Stimulated activated CD4-positive, alpha-beta T cell treated with anti-CD3 and anti-CD28 coated beads, Interleukin-1b, Interleukin-23, amount 100 ng/mL, for 24 hours (primary cell): ENCODE data around the gene NPAS3.

Experiments used
- DNase-seq, 4 experiments: peaks; one replicate each; pipeline ENCODE4 v3.0.0-alpha.2; 2020; ENCODE audit warnings: low read depth in 4 of 4, low spot score in 1 of 4

Gene NPAS3

DNA sequence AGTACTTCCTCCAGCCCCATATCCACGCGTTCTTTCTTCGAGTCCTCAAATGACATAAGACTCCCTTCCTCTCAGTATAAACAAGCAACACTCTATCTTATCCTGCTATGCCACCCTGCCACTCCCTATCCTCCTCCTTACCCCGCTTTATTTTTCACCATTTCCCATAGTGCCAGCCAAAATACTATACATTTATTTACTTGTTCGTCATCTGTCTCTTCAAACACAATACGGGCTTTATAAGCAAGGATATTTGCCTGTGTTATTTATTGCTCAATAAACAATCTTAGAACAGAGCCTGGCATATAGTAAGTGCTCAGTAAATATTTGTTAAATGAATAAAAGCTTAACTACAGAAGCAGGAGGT lies 567.3 kb downstream of the NPAS3 start:
- DNase-seq = no peak

DNA sequence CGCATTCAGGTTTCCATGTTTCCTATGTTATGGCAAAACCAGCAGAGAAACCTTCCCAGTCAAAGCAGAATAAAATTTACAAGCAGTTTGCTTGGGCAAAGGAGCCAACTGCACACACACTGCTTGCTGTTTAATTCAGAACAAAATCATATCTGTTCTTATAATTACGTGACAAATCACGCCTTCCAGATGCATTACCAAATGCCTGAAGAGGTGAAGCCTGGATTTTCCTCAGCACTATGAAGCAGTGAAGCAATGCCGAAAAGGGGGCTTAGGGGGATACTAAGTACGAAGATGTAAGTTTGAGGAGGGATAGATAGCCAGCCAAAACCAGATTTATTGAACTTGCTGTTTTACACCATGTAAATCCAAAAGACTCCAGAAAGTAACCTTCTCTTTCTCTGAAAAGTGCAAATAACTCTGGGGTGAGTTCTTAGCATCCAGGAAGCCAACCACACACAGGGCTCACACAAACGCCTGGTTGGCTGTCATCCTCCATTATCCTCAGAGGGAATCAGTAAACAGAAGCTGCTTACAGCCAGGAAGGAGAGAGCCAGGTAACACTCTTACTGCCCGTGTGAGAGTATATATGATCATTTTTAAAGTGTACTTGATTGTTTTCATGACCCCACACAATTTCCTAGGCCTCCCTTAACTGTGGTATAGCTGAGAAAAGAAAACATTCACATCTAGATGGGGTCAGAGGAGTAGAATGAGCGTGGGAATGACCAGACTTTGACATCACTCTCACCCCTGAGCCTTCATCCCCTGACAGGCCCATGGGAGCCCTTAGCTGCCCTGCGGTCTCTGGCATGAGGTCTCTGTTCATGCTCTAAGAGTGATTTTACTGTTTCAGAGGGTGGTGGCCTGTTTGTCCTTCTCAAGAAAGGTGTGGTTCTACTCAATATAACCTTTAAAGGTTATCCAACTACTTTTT lies 569.7 kb downstream of the NPAS3 start:
- DNase-seq = no peak

DNA sequence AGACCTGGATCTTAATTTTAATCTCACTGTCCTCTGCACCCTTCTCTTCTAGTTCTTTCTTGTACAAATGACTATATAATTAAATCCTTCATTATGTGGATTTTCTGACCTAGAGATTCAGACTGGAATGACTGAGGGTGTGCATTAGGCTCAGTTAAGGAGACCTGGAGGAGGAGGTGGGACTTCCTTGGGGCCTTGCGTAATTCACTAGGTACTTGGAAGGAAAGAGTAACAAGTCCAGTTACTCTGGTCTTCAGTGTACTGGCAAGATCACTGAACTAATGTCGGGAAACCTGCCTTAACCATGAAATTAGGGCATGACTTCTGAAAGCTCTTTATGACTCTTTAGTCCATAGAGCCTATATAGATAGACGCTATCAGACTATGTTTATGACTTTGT lies 570.8 kb downstream of the NPAS3 start:
- DNase-seq = no peak

DNA sequence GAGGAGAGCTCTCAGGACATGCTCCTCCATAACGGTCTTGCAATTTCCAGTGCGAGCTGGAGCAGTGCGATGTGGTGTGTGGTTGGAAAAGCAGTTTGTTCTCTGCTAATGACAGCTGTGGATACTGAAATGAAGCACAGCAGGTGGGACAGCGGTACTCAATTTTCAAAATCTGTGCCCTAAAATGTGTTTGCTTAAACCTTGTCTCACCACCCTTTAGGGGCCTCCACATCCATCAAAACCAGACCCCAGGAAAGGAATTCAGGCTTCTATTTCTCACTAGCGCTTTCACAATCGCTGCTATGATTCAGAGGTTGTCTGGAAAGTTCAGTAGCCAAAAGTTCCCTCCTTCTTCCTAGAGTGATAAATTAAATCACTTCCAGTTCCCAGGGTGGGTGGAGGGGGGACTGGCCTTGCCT lies 571.4 kb downstream of the NPAS3 start:
- DNase-seq = no peak

DNA sequence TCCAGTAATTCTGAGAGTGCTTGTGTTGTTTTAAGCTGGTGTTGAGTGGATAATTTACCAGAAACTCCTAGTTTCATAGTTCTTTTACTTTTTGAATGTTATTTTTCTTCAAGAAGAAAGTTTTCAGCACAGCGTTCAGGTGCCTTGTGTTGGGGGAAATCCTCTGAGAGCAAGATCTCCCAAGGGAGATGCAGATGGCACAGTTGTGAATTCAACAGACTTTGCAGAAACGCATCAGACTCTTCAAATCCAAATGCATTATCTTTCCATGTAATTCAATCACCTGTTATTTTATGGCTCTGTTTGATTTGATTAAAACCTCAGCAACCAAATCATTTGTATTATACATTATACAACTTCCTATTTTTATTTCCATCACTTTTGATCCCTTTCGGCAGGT lies 572.3 kb downstream of the NPAS3 start:
- DNase-seq = no peak

DNA sequence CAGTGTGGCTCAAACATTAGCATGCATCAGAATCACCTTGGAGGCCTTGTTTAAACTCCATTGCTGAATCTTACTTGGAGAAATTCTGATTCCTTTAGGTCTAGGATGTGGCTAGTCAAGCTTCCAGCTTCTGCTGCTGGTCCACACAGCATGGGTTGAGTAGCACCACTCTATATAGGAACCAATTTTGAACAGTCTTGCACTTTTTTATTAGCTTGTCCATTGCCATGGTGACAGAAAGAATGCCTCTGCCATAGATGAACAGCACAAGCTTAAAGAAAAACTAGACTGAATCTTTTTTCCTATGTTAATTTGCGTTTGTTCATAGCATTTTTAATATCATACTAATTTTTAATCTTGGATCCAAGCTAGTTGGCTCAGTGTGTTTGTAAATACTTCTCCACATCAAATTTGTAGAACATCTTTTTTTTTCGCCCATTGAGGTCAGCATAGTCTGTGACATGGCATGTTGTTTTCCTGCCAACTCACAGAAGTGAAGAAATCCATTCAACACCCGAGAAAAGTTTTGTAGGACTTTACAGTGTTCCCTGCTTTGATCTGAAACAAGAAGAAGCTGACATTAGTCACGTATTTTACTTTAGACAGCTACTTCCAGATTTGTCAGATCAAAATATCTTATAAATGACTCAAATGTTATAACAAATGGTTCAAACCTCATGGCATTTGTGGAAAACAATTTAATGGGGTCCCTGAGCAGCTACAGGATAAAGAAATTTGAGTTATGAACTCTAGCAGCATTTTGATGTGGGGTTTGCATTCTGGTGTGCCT lies 573.4 kb downstream of the NPAS3 start:
- DNase-seq = no peak

DNA sequence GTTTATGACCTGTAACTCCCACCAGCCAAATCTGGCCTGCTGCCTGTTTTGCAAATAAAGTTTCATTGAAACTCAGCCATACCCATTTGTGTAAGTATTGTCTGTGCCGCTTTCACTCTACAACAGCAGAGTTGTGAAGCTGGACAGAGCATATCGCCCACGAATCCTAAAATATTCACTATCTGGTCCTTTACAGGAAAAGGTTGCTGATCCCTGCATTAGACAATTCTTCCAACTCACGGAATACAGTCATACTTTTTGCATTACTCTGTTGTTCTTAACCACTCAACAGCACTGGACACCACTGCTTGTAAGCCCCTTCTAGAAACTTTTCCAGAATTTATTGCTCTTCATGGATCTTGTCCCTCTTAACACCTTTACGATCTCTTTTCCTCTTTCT lies 576.8 kb downstream of the NPAS3 start:
- no peak for DNase-seq

DNA sequence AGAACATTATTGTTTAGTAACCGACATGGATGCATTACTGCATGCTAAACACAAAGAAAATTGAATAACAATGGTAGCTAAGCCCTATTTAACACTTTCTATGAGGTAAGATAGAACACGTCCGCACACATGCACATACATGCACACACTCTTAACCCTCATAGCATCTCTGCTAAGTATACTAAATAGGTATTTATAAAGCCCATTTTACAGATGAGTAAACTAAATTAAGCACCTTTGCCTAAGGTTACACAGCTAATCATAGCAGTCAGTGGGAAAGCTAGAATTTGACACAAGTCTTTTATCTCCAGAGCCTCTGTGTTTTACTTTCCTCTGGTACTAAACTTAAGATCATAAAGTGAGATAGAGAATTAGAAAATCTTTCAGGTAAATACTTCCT lies 577.2 kb downstream of the NPAS3 start:
- no peak for DNase-seq

DNA sequence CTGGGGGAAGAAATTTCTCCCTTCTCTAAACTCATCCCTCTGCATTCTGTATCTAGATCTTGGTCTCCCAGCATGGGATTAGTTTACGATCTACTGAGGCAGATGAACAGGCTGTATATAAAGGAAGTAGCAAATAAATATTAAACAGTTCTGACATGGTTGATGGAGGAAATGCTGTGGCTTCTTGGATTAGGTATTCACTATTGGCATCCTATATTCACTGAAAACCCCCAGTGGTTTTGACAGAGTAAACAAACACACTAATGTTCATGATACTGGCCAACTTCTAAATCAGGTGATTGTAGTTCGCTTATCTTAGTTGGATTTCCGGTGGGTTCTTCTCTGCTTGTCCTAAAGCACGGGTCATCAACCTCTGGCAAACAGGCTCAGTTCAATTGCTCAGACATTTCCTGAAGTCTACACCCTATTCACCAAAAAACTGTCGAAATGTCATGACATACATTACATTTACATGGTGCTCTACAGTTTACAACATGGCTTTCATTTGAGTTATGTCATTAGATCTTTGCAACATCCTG lies 578.3 kb downstream of the NPAS3 start:
- DNase-seq = no peak

DNA sequence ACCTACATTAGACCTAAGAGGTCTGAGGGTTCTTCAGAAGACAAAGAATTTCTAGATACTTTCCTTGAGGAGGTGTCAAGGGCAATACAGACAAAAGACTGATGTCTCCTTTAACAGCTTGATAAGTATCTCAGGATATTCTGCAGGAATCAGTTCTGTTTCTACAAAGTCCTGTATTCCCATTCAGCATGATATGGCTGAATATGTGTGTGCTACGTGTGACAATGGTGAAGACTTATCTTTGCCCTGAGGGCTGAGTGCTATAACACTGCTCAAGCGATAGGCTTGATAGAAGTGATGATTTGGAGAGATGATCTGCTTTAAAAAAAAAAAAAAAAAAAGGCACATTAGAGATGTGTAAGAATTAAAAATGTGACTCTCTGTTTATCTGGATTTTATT lies 582.5 kb downstream of the NPAS3 start:
- DNase-seq = no peak

DNA sequence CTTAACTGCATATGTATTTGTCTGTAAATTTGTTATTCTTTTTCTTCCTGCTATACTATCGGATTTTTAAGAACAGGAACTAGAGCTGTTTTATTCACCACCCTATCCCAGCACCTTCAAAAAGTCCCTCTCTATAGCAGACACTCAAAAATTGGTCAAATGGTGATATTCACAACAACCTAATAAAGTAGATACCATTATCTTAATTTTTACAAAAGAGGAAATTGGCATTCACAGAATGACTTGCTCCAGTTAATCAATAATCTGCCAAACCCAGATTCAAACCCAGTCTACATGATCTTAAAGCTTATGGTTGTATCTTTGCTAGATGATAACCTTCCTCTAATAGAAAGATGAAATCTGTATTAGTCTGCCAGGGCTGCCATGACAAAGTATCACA lies 585.6 kb downstream of the NPAS3 start:
- DNase-seq = no peak

DNA sequence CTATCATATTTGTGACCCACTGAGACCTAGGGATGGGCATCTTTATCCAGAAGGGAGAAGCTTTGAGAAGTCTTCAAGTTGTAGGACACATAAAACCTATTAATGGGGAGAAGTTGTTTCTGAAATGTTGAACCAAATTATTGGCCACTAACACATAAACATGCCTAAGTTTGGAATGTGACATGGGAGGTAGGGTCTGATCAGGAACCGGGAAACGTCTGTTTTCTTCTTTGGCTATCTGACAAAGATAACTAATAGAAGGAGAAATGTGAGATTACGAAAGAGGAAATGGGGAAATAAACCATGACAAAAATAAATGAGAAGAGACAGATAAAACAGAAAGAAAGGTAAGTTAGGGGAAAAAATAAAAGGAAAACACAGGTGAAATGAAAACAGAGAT lies 586.9 kb downstream of the NPAS3 start:
- no peak for DNase-seq

DNA sequence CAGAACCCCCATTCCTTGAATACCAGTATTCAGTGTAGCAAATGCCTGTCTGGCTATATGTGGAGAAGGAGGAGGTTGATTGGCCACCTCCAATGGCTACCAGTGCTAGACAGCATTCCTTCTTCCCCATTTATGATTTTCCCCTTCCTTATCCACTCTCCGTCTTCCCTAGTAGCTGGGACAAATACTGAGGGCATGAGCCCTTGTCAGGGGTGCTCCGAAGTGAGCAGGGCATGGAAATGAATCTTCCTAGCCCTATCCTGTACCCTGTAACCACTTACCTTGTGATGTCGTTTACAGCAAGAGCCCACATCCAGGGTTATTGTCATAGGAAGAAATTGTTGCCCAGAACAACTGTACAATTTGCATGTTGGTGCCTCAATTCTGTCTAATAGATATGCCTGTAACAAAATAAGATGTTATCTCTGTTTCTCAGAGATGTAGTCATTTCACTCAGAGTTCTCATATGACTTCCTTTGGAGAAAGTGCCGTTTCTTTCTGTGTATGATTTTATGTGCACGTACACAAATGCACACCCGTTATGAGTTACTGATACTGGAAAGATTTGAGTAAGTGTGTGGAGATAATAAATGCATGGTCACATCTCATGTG lies 588.5 kb downstream of the NPAS3 start:
- no peak for DNase-seq

DNA sequence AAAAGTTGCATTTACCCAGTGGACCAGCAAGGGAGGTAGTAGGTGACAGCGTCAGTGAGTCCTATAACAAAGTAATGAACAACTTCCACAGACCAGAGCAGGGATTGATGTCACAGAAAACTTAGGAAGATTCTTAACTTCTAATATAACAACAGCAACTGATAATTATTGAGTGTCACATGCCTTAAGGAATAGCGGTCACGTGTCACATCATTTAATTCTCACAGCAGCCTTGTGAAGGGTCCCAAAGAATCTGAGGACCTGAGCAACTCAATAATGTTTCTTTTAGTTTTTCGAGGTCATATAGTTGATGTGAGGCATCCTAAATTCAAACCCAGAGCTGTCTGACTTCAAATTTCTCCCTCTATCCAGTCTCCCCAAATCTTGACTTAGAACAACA lies 590.0 kb downstream of the NPAS3 start:
- no peak for DNase-seq

DNA sequence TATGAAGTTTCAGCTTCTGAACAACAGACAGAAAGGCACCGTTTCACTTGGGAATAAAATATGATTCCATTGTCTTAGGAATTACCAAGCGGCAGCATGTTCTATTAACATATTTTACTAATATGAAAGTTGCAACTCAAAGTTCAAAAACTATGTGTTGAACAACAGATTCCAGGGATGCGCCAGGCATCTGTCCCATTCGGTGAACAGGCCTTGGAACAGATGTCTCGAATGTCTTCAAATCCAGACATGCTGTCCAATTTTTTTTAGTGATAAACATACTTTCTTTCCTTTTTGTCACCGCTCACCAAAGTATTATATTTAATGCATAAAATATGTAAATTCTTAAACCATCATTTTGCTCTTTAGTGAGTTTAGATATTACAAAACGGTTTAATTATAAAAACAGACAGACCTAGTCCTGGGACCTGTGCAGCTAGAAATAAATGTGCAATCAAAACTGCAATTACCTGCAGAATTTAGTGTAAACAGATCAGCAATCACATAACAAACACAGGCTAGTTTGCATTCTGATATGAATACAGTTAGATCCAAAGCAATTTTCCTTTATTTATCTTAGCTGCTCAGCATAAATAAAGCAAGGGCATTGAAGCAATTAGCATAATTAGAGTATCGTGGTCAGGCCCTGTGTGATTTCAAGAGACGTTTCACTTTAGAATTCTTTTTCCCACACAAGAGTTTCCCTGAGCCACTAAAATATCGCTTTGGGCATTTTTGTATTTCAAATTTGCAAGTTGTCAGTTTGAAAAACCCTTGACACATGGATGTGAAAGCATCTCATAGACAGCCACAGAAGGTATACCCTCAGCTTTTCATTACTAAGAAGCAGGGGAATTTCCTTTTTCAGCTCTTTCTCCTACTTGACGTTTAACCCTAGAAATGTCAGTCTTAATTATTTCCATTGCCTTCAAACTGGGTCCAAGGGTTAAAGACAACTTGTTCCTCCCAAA lies 591.4 kb downstream of the NPAS3 start:
- no peak for DNase-seq

DNA sequence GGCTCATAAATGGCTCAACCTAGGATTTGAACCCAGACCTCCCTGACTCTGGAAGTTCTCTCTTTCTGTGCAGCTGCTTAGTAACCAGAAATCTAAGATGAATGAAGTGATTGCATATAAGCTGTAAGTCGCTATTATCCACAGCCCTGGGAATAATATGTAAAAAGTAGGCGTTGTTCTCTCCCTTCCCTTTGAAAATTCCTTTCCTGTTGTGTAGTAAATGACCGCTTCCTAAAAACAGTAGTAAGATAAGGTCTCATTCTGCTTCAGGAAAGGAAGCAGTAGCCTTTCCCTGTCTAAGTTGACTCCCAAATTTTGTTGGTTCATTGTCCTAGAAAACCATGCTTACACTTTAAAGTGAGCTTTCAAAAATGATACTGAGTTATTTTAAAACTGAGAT lies 593.9 kb downstream of the NPAS3 start:
- DNase-seq = no peak

DNA sequence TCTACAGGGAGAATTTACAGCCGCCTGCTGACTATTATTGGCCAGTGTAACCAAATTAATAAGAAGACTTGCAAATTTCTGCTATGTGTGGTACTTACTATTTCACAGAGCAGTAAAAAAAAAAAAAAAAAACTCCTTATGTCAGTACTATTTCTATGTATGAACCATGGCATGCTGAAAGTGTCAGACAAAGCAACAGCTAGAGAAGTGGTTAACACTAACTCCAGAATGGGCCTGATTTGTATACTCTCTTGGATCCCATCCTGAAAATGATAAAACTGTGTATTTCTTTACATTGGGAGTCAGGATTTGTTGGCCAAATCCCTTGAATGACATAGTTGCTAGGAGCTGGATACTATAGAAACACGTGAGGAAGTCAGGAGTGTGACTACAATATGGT lies 595.4 kb downstream of the NPAS3 start:
- no peak for DNase-seq

DNA sequence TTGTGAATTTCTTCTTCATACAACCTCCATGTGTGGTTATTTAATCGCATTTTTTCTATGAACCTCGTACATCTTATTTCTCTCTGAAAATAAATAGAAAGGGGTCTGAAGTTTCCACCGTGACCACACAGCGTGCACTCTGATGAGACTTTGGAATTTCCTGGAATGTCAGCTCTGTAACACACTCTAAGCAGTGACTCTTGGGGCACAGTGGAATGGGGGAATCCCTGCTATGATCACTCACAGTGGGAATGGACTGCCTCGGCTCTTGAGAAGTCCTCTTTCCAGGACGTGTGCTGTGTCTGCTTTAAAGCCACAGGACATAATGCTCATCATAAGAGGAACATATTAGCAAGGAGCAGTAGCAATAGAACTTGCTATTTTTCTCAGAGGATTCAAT lies 596.0 kb downstream of the NPAS3 start:
- no peak for DNase-seq

DNA sequence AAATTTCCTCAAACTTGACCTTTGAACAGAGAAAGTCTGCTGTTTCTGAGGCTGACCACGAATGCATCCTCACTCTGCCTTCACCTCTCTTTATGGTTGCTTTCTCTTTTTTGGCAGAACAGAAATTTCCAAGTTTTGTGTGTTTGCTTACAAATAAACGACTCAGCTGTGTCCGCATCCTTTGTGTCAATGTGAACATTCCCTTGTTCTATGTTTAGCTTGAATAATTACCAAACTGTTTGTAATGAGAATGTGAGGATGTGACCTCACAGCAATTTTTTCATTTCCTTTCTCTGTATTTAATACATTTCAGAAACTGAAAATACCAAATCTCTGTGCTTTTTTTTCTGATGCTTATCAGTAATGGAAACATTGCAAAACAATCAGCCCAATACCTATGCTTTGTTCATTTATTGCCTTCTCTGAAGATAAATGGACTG lies 601.3 kb downstream of the NPAS3 start:
- DNase-seq = no peak

DNA sequence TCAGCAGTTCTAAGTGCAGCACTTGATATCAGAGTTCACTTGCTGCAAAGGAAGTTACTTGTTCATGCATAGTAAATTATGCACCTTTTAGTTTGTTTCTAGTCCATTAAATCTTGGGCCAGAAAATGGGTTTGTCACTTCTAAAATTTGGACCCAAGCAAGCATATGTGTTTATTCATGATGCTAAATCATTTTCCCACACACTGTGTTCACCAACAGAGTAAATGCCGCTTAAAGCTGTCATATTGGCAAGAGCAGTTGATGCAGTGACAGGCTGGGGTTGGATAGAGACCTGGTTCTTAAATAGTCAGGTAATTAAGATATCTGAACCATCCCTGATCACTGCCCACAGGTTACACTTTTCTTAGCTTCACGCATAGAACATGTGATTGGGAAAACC lies 602.5 kb downstream of the NPAS3 start:
- no peak for DNase-seq
